ENCODE data around the gene CFAP99.

DNA sequence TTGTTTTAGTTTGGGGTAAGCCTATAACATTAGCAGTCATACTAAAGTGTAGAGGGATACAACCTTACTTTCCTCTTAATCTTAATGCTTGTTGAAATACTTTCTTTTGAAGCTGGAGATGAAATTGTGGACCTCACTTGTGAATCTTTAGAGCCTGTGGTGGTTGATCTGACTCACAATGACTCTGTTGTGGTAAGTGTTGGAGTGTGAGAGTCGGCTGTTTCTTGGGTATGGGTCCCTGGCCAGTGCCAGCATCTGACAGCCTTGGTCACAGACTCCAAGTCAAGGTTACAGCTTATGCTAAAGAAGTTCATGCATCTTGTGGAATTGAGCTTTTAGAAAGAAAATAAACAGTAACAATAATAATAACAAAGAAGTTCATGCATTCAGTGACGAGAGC is 81.8 kb downstream of the CFAP99 start:
- TF ChIP-seq, protein P1, sequence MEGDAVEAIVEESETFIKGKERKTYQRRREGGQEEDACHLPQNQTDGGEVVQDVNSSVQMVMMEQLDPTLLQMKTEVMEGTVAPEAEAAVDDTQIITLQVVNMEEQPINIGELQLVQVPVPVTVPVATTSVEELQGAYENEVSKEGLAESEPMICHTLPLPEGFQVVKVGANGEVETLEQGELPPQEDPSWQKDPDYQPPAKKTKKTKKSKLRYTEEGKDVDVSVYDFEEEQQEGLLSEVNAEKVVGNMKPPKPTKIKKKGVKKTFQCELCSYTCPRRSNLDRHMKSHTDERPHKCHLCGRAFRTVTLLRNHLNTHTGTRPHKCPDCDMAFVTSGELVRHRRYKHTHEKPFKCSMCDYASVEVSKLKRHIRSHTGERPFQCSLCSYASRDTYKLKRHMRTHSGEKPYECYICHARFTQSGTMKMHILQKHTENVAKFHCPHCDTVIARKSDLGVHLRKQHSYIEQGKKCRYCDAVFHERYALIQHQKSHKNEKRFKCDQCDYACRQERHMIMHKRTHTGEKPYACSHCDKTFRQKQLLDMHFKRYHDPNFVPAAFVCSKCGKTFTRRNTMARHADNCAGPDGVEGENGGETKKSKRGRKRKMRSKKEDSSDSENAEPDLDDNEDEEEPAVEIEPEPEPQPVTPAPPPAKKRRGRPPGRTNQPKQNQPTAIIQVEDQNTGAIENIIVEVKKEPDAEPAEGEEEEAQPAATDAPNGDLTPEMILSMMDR (IDR thresholded peaks at IDR 0.05 in 4 of 5, conservative IDR thresholded peaks at IDR 0.05 in 1 of 5), result no peak
- TF ChIP-seq POLR2A (IDR thresholded peaks at IDR 0.05), result no peak
